ENCODE measurements around the gene NAA38.

NAA38 gene

DNA sequence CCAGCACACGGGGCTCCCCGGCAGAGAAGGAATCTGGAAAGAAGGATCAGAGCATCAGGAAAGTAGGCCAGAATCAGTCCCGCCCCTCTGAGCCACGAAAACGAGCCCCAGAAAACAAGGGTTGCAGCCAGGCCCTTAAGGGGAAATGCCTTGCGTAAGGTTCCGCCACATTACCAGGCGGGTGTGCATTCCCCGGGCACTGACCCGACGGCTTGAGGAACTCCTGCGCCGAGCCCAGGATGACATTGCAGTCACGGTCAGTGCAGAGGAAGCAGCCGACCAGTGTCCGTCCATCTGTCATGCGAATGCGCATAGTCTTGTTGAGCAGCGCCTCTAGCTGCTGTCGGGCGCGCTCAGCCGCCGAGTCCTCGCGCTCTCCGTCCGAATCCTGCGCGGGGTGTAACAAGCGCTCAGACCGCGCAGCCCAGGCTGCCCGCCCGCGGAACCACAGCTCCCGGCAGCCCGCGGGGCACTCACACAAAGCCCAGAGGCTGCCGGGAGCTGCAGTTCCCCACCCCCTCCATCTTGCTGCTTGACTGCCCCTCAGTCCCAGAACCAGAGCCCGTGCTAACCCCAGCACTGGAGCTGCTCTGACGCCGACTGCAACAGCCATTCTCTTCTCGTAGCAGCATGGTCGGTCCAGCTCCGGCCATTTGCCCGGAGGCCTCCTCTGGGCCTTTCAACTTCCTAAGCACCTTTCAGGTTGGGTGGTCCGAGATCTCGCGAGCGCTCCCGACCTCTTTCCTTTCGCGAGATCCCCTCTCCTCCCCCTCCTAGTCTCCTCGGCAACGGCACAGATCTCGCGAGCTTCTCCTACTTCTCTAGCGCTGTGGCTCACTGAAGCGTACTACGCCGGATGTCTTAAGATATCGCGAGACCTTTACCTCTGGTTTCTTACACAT lies at the start of gene NAA38:
Gene NAA38 (minus strand): TSS at position 749 of the 902 bp plus-strand sequence. CDS start 96 bp downstream, at position 653.
- peak; percentile 100 for DNase-seq

DNA sequence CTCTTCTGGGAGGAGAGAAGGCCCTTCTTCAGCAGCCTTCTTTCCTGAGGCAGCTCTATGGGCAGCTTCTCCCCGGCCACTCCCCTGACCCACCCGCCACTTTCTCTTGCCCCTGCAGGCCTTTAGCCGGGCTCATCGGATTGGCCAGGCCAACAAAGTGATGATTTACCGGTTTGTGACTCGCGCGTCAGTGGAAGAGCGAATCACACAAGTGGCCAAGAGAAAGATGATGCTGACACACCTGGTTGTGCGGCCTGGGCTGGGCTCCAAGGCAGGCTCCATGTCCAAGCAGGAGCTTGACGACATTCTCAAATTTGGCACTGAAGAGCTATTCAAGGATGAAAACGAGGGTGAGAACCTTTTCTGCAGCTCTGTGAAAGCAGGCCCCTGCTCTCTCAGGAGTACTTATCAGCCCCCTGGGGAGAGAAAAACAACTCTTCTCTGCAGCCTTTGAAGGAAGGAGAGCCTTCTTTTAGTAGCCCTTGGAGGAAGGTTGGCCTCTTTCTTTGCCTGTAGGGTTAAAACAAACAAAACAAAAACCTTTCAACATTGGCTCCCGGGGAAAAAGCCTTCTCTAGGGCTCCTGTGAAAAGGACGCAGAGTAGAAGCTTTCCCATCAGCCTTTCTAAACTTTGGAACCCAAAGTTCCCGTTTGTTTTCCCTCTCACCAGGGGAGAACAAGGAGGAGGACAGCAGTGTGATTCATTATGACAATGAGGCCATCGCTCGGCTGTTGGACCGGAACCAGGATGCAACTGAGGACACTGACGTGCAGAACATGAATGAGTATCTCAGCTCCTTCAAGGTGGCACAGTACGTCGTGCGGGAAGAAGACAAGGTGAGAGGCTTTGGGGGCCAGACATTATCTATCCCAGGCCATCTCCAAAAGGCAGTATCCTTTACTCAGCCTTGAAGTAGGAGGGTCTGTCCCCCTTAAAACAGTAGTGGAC lies 46.1 kb upstream of the NAA38 start:
- DNase-seq = no peak

- DNase-seq = peak; percentile 54
Observed at GRCh38 chr17:7897773-7898172, 40.4 kb upstream of the NAA38 start.

DNA sequence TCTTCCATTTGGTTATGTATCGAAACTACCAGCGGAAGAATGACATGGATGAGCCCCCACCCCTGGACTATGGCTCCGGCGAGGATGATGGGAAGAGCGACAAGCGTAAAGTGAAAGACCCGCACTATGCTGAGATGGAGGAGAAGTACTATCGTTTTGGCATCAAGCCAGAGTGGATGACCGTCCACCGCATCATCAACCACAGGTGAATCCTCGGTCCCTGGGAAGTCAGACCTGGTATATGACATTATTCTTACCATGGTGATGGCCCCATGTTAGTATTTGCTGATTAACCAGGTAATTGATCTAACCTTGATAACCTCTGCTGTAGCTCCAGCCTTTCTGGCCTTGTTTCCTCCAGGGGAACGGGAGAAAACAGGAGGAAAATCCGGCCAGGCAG lies 39.7 kb upstream of the NAA38 start:
- no peak for DNase-seq

DNA sequence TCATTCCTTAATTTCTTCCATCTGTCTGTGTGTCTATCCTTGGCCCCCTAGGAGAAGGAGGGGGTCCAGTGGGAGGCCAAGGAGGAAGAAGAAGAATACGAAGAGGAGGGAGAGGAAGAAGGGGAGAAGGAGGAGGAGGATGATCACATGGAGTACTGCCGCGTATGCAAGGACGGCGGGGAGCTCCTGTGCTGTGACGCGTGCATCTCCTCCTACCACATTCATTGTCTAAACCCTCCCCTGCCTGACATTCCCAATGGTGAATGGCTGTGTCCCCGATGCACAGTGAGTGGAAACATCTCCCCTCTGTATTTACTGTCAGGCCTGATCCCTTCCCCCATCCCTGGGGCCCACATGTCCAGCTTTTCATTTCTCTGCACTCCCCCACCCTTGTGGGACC lies 37.5 kb upstream of the NAA38 start:
- DNase-seq = no peak

DNA sequence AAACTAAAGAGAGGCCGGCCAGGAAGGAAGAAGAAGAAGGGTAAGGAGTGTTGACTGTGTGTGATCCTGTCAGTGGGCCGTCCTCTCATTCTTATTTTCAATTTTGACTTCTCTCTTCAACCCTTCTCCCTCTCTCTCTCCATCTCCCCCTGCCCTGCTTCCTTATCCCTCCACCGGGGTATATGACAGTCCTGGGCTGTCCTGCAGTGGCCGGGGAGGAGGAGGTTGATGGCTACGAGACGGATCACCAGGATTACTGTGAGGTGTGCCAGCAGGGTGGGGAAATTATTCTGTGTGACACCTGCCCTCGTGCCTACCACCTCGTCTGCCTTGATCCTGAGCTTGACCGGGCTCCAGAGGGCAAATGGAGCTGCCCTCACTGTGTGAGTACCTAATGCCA lies 36.9 kb upstream of the NAA38 start:
- DNase-seq = no peak

DNA sequence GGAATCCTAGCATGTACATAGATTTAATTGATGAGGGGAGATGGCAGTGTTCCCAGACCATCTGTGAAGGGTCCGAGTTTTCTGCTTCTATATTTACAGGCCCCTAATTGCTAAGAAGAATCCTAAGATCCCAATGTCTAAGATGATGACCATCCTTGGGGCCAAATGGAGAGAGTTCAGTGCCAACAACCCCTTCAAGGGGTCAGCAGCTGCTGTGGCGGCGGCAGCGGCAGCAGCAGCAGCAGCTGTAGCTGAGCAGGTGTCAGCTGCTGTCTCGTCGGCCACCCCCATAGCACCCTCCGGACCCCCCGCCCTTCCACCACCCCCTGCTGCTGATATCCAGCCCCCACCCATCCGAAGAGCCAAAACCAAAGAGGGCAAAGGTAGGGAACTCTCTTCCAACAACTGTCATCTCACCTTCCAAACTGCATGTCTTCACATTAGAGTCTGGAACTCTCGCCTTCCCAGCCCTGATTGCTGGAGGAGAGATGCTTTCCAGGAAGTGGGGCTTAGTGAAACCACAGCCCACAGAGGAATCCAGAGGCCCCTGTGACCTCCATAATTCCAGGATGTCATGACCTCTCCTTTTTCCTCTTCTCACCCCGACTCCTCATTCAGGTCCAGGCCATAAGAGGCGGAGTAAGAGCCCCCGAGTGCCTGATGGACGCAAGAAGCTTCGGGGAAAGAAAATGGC lies 36.0 kb upstream of the NAA38 start:
- no peak for DNase-seq

GRCh38 chr17:7889166-7889955 lies 32.0 kb upstream of the NAA38 start:
- peak; percentile 87 for DNase-seq

- no peak for DNase-seq
Observed at GRCh38 chr17:7888184-7888920, 31.0 kb upstream of the NAA38 start, which contains the start of gene CHD3. CHD3 (plus strand) TSS chr17:7888789; CDS start chr17:7889001, 212 bp downstream.

DNA sequence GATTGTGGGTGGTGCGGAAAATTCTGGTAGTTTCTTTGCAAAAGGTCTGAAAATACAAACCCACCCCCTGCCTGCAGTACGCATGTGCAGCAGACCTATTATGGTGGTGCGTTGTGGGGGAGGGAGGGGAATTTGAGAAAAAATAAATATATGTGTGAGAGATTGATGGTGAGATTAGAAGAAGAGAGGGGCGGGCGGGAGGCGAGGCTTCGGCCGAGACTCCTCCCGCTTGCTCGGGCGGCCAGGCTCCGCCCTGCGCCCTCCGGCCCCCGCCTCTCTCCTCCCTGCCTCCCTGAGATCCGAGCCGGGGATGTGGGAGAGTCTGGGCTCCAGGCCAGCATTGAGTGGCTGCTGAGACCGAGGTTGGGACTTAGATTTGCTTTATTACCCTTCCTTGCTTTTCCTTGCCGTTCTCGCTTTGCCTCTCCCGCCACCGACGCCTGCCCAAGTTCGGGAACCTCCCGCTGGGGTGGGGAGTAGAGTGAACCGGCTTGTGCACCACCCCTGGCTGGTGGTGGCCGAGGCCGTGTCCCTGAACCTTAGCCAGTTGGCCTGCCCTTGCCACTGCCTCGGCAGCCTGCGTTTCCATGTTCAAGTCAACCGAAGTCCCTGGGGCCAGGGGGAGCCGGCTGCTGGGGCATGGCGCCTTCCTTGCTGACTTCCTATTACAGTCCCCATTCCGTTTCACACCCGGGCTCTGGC lies 30.3 kb upstream of the NAA38 start:
- peak; percentile 99 for DNase-seq

GRCh38 chr17:7887038-7887481 lies 29.7 kb upstream of the NAA38 start:
- DNase-seq = no peak

- peak; percentile 56 for DNase-seq
Observed at GRCh38 chr17:7886227-7887037, 29.1 kb upstream of the NAA38 start.

DNA sequence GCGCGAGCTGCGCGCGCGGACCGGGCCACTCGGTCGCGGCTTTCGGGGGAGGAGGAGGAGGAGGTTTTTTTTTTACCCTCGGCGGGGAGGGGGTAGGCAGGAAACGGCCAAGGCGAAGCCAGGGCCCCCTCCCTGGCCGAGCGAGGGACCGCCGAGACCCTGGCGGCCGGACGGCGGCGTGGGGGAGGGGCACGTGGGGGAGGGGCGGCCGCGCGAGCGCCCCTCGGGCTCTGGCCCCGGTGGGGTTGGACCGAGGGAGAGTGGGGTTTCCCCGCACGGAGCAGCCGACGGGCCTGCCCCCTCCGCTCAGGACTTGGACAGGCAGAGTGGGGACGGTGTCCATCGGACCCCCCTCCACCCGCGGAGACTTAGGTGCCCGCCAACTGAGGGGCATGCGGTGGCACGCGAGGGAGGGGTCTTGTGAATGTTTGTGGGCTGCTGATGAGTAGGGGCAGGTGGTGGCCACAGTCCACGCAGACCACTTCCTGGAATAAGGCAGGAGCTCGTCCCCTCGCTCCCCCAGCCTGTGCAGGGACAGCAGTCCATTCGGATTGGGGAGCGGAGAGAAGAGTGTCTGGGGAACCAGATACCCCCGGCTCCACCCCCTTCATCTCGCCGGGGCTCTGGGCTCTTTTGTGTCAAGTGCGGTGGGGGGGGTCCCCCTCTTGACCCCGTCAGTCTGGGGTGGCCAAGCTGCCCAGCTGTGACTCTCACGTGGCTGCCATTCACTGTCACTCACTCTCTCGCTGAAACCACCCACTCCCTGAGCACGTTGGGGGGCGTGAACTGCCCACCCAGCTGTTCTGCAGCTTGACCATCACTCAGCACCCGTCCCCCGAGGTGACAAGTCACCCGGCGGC lies 28.2 kb upstream of the NAA38 start:
- DNase-seq = peak; percentile 50

DNA sequence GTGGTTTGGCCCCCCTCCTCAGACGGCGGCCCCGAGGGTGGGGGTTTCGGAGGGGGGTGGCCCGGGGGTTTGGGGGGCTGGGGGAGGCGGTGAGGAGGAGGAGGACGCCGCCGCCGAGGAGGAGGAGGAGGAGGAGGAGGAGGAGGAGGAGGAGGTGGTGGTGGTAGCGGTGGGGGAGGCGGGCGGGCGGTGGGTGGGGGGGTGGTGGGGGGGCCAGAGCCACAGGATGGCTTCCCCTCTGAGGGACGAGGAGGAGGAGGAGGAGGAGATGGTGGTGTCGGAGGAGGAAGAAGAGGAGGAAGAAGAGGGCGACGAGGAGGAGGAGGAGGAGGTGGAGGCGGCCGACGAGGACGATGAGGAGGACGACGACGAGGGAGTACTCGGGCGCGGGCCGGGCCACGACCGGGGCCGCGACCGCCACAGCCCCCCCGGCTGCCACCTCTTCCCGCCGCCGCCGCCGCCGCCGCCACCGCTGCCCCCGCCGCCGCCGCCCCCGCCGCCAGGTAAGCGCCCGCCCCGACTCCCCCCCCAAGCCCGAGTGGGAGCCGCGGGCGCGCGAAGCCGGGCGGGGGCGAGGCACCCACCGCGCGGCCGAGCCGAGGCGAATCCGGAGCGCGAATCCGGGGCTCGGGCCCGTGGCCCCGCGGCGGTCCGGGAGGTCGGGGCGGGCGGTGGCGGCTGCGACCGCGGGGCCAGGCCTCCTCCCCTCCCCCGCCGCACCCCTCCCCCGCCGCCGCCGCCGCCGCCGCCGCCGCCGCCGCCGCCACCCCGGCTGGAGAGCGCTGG lies 27.4 kb upstream of the NAA38 start:
- peak; percentile 39 for DNase-seq

GRCh38 chr17:7883781-7884386 lies 26.5 kb upstream of the NAA38 start:
- DNase-seq = peak; percentile 66

GRCh38 chr17:7882629-7883028 lies 25.3 kb upstream of the NAA38 start:
- DNase-seq = no peak

- no peak for DNase-seq
Observed at GRCh38 chr17:7882068-7882467, 24.7 kb upstream of the NAA38 start.
